PFSK-1 (cell line): ENCODE measurements around the gene CARD16.

ENCODE experiments used
- FOXP2 ChIP-seq: optimal IDR thresholded peaks from 2 replicates; pipeline ENCODE3; 2011; ENCODE audit warnings: borderline replicate concordance, control low read depth, inconsistent platforms; ENCODE audit not compliant: insufficient read depth; ENCODE audit errors: extremely low read length, extremely low read depth
- POLR2AphosphoS5 ChIP-seq: IDR thresholded peaks from 2 replicates; pipeline ENCODE4 v1.6.1; 2012; ENCODE audit warnings: low read depth, mild to moderate bottlenecking, control low read depth, low read length, moderate library complexity
- SIN3A ChIP-seq: IDR thresholded peaks from 2 replicates; pipeline ENCODE4 v1.6.1; 2012; ENCODE audit warnings: mild to moderate bottlenecking, low read length, moderate library complexity, borderline replicate concordance; ENCODE audit not compliant: insufficient read depth
- TAF1 ChIP-seq: IDR thresholded peaks from 2 replicates; pipeline ENCODE4 v1.6.1; 2012; ENCODE audit warnings: low read length, control low read depth, borderline replicate concordance; ENCODE audit not compliant: insufficient read depth
- TF ChIP-seq, protein P1 (sequence below), 2 experiments: IDR thresholded peaks; 2 replicates each; pipeline versions ENCODE4 v1.6.1 to v1.8.0; 2011 to 2012; ENCODE audit warnings: low read depth in 2 of 2, low read length in 2 of 2, control low read depth in 1 of 2, inconsistent platforms in 1 of 2, mild to moderate bottlenecking in 1 of 2, moderate library complexity in 1 of 2; ENCODE audit not compliant: insufficient read depth in 1 of 2

CARD16 gene

DNA sequence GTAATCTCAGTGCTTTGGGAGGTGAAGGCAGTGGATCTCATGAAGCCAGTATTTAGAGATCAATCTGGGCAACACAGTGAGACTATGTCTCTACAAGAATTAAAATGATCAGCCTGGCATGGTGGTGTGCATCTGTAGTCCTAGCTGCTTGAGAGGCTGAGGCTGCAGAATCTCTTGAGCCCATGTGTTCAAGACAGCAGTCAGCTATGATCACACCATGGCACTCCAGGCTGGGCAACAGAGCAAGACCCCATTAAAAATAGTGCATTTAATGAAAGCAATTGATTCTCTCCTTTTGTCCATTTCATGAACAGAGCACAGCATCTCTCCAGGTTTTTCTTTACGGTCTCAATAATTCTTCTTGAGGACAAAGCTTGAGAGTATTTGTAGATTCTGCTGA is 11.3 kb upstream of the CARD16 start:
- TF ChIP-seq POLR2AphosphoS5, result no peak
- no peak for TF ChIP-seq FOXP2
- TF ChIP-seq, protein P1, sequence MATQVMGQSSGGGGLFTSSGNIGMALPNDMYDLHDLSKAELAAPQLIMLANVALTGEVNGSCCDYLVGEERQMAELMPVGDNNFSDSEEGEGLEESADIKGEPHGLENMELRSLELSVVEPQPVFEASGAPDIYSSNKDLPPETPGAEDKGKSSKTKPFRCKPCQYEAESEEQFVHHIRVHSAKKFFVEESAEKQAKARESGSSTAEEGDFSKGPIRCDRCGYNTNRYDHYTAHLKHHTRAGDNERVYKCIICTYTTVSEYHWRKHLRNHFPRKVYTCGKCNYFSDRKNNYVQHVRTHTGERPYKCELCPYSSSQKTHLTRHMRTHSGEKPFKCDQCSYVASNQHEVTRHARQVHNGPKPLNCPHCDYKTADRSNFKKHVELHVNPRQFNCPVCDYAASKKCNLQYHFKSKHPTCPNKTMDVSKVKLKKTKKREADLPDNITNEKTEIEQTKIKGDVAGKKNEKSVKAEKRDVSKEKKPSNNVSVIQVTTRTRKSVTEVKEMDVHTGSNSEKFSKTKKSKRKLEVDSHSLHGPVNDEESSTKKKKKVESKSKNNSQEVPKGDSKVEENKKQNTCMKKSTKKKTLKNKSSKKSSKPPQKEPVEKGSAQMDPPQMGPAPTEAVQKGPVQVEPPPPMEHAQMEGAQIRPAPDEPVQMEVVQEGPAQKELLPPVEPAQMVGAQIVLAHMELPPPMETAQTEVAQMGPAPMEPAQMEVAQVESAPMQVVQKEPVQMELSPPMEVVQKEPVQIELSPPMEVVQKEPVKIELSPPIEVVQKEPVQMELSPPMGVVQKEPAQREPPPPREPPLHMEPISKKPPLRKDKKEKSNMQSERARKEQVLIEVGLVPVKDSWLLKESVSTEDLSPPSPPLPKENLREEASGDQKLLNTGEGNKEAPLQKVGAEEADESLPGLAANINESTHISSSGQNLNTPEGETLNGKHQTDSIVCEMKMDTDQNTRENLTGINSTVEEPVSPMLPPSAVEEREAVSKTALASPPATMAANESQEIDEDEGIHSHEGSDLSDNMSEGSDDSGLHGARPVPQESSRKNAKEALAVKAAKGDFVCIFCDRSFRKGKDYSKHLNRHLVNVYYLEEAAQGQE (IDR thresholded peaks at IDR 0.05; ENCODE audit: insufficient read depth in 1 of 2, low read depth in 2 of 2, low read length in 2 of 2), result no peak
- TF ChIP-seq TAF1, result no peak
- TF ChIP-seq SIN3A, result no peak

DNA sequence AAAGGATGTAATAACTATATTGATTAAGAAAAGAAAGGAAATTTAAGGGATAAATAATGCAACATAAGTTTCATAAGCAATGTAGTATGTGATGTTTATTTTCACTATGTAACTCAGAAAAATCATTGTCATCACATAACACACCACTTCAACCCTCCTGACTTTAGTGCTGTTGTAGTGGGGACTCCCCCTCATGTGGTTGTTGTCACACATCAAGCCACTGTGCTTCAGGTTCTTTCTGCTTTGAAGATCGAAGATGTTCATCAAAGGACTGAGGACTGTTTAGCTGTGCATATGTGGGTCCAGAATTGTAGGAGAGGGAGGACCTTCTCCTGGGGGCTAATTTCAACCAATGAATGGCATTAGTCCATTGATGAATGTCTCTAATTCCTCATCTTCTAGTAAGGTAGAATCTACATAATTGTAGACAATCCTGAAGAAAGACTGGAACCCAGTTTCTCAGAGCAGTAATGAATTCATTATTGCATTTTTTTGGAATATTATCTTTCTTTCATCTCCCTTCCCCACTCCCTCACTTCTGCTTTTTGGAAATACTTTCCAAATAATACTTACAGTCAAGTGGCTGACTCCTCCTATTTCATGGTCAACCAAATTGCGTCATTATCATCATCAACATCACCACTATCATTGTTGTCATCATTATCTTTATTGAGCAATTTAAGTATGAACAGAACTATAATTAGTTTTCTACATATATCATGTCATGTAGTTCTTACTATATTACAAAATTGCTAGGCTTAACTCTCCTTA is 9.8 kb upstream of the CARD16 start:
- TF ChIP-seq TAF1 (no peak), SIN3A (no peak), FOXP2 (no peak), POLR2AphosphoS5 (no peak)
- TF ChIP-seq, protein P1 (IDR thresholded peaks at IDR 0.05; ENCODE audit: insufficient read depth in 1 of 2, low read depth in 2 of 2, low read length in 2 of 2), result no peak

DNA sequence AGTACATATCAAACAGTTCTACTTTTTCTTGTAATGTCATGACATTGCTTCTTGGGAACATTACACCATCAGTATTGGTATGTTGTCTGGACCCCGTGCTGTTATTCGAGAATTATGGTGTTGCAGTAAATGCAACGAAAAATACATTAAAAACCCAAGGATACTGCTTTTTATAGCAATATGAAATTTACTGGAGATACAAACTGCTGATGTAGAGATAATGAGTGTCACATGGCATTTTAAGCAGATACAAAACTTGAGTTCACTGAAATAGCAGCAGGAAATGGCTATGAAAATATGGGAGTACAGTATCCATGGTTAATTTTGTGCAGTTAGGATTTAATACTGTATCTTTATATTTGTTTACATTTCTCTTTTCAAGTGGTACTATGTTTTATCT is 7.4 kb upstream of the CARD16 start:
- TF ChIP-seq FOXP2 (no peak), POLR2AphosphoS5 (no peak), TAF1 (no peak), SIN3A (no peak)
- TF ChIP-seq, protein P1 (IDR thresholded peaks at IDR 0.05; ENCODE audit: insufficient read depth in 1 of 2, low read depth in 2 of 2, low read length in 2 of 2), result no peak

DNA sequence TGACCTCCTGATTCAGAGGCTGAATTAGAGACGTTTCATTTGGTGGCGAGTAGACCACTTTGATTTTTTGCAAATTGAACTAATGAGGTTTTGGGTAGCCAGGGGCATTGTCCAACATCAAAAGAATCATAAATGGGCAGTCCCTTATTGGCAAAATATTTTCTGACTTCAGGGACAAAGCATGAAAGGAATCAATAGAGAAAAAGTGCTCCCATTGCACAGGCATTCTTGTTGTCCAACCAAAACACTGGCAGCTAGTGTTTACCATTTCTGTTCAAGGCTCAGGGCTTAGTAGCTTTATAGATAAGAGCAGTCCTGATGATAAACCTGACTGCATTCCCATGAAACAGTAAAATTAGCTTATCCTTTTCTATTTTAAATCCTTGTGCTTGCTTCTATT is 6.4 kb upstream of the CARD16 start:
- TF ChIP-seq TAF1 (no peak), POLR2AphosphoS5 (no peak), FOXP2 (no peak), SIN3A (no peak)
- TF ChIP-seq, protein P1 (IDR thresholded peaks at IDR 0.05; ENCODE audit: insufficient read depth in 1 of 2, low read depth in 2 of 2, low read length in 2 of 2), result no peak

DNA sequence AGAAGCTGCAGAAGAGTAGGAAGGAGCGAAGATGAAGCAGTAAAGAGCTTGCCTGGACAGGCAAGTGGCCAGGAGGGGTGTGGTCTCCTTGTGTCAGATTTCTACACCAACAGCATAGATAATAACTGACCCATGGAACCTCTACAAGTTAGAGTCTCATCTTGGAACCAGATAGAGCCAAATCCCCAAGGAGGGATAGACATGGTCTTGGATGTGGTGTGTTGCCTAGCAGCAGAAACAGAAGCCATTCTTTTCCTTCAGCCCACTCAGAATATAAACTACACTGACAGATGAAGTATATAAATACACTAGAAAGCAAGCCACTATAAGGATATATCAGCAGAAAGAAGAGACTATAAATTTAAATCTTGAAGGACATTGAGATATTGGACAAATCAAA is 4.3 kb upstream of the CARD16 start:
- TF ChIP-seq SIN3A, result no peak
- no peak for TF ChIP-seq POLR2AphosphoS5
- TF ChIP-seq, protein P1 (IDR thresholded peaks at IDR 0.05; ENCODE audit: insufficient read depth in 1 of 2, low read depth in 2 of 2, low read length in 2 of 2), result no peak
- no peak for TF ChIP-seq TAF1
- no peak for TF ChIP-seq FOXP2
